Ovary (tissue), 3 donors: ENCODE data around the gene KCNJ6.

ENCODE experiments used
- CTCF ChIP-seq, 3 donors: fragments of 450-650 bp in 2 of 3; fragments of 200-600 bp in 1 of 3; IDR thresholded peaks; one replicate each; pipeline versions ENCODE4 v1.5.1 to v1.8.0; 2016 to 2022; ENCODE audit warnings: antibody characterized with exemption in 3 of 3, mild to moderate bottlenecking in 1 of 3
- POLR2A ChIP-seq: fragments of 450-650 bp; IDR thresholded peaks from one replicate; pipeline ENCODE4 v1.6.1; 2017; ENCODE audit warnings: antibody characterized with exemption, mild to moderate bottlenecking, moderate library complexity
- donor health status: DM: no; HTN: no; CAD: no.

GRCh38 chr21:37878946-37879660, 37.2 kb downstream of the KCNJ6 start:
- TF ChIP-seq POLR2A (no peak), CTCF (IDR thresholded peaks at IDR 0.05) (no peak)
